GM12875 (cell line): Measurements from ENCODE around the gene DCLRE1B.

Experiments
- H3K4me3 ChIP-seq: one replicate; pipeline ENCODE4 v1.5.1; 2011; ENCODE audit warnings: low read depth, low read length, control low read depth
- TF ChIP-seq, protein P1 (sequence below): IDR thresholded peaks from 2 replicates; pipeline ENCODE4 v1.5.1; 2011; ENCODE audit warnings: low read depth, mild to moderate bottlenecking, control low read depth, inconsistent platforms, low read length, moderate library complexity, borderline replicate concordance; ENCODE audit not compliant: insufficient read depth

DCLRE1B gene

DNA sequence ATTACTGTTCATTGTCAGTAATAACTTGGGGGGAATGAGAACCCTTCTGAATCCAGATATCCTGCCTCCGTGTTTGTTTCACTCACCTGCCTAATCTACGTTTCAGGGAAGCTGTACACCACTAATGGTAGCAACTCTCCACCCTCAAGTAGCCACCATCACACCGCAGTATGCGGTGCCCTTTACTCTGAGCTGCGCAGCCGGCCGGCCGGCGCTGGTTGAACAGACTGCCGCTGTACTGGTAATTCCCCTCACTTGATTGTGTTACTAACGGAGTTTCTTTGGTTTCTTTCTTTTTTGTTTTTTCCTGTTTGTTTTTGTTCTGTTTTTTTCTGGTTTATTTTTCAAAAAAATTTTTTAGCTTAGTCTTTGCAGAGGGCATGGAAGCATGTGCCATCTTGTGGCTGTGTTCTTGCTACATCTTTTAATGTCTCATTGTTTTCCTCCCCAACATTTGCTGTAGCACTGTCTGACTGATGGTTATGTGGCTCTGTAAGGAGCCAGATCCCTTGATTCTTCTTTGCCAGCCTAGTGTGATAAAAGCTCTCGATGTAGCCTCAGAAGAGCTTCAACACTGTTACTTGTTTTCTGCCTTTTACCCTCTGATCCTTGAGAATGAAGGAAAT lies 58.3 kb downstream of the DCLRE1B start:
- H3K4me3 ChIP-seq, result no peak overlapping the region
- TF ChIP-seq, protein P1, sequence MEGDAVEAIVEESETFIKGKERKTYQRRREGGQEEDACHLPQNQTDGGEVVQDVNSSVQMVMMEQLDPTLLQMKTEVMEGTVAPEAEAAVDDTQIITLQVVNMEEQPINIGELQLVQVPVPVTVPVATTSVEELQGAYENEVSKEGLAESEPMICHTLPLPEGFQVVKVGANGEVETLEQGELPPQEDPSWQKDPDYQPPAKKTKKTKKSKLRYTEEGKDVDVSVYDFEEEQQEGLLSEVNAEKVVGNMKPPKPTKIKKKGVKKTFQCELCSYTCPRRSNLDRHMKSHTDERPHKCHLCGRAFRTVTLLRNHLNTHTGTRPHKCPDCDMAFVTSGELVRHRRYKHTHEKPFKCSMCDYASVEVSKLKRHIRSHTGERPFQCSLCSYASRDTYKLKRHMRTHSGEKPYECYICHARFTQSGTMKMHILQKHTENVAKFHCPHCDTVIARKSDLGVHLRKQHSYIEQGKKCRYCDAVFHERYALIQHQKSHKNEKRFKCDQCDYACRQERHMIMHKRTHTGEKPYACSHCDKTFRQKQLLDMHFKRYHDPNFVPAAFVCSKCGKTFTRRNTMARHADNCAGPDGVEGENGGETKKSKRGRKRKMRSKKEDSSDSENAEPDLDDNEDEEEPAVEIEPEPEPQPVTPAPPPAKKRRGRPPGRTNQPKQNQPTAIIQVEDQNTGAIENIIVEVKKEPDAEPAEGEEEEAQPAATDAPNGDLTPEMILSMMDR, result no peak
